Activated naive CD8-positive, alpha-beta T cell treated with anti-CD3 and anti-CD28 coated beads, Interleukin-2, amount 10 ng/mL, durations not matched to agents 7 days and 5 days (primary cell): ENCODE data around the gene RACGAP1. TPM values are rescaled to one million over a fixed set of nuclear protein-coding genes. Genes with fewer than 3 reads are reported as not detected.
"Not testable (repeated sequence)": the region's sequence is repeated elsewhere in the genome, so short reads cannot be mapped to it uniquely, and the experiment has no call there.

Experiments used
- ATAC-seq: fragments of 150-1000 bp; cut with Tn5 transposase; one replicate; pipeline ENCODE4 v1.10.0; 2021; ENCODE audit warnings: low read depth, moderate library complexity
- POLR2A ChIA-PET: fragments of 350-600 bp; sonication (Branson Sonifier 250); formaldehyde crosslinking; loops from one replicate; lab custom pipeline; 2021; ENCODE audit warnings: antibody characterized with exemption; lab: Charles Lee
- DNase-seq: peaks from one replicate; pipeline ENCODE4 v3.0.0; 2021
- H3K27ac Mint-ChIP-seq: one replicate; pipeline ENCODE4 v1.8.0; 2022; ENCODE audit warnings: mild to moderate bottlenecking, mixed read lengths
- H3K27me3 Mint-ChIP-seq: one replicate; pipeline ENCODE4 v1.8.0; 2022; ENCODE audit warnings: mild to moderate bottlenecking, moderate library complexity, mixed read lengths
- H3K36me3 Mint-ChIP-seq: one replicate; pipeline ENCODE4 v1.8.0; 2021; ENCODE audit warnings: mild to moderate bottlenecking, mixed read lengths
- H3K4me1 Mint-ChIP-seq: one replicate; pipeline ENCODE4 v1.8.0; 2021; ENCODE audit warnings: mixed read lengths
- H3K4me3 Mint-ChIP-seq: one replicate; pipeline ENCODE4 v1.8.0; 2022; ENCODE audit warnings: mild to moderate bottlenecking, moderate library complexity, mixed read lengths
- H3K9me3 Mint-ChIP-seq: one replicate; pipeline ENCODE4 v1.8.0; 2021; ENCODE audit warnings: mixed read lengths
- total RNA-seq, 2 experiments: library from RNA; stranded (reverse); gene quantifications; one replicate each; pipeline ENCODE4 v1.2.3, GENCODE V29; 2021

The RACGAP1 gene
- total RNA-seq, 2 experiments from 2014 or later: 132 to 135 TPM

GRCh38 chr12:50039151-50039835 is 14.0 kb upstream of the RACGAP1 start:
- Mint-ChIP-seq H3K9me3 (no peaks in the 10 kb centered on the region), H3K36me3 (no peaks in the 10 kb centered on the region), H3K27ac (no peak overlapping the region), H3K27me3 (peaks cover 20% of the 10 kb centered on the region), H3K4me3 (no peak overlapping the region), H3K4me1 (peaks cover 5% of the 10 kb centered on the region)
- POLR2A ChIA-PET: interaction anchor here (0.9 to 1.7 kb wide), 4 partner anchors 10 to 20 kb away, joined by 4 to 8 read pairs (median 6); partner anchors contain the start of gene RACGAP1
- ATAC-seq (peak; percentile 92), DNase-seq (peak; percentile 93)

- no peak overlapping the region for H3K4me3 Mint-ChIP-seq
- H3K27ac Mint-ChIP-seq: no peak overlapping the region
- no peaks in the 10 kb centered on the region for H3K36me3 Mint-ChIP-seq
- no peaks in the 10 kb centered on the region for H3K9me3 Mint-ChIP-seq
- peaks cover 28% of the 10 kb centered on the region for H3K27me3 Mint-ChIP-seq
- no peak for ATAC-seq
- no peak for DNase-seq
- H3K4me1 Mint-ChIP-seq: peaks cover 5% of the 10 kb centered on the region
- POLR2A ChIA-PET: interaction anchor here (0.6 kb wide), 1 partner anchor 1882 kb away, joined by 5 read pairs; no protein-coding TSS in a partner anchor
Observed at GRCh38 chr12:50038336-50038735, 13.0 kb upstream of the RACGAP1 start.

- POLR2A ChIA-PET: no interaction called here
- Mint-ChIP-seq H3K9me3 (no peaks in the 10 kb centered on the region), H3K4me1 (peaks cover 3% of the 10 kb centered on the region), H3K27me3 (peaks cover 35% of the 10 kb centered on the region), H3K27ac (no peak overlapping the region), H3K36me3 (no peaks in the 10 kb centered on the region), H3K4me3 (no peak overlapping the region)
- ATAC-seq (no peak), DNase-seq (no peak)
Observed at GRCh38 chr12:50032854-50033581, 7.7 kb upstream of the RACGAP1 start.

GRCh38 chr12:50032515-50032853 is 7.2 kb upstream of the RACGAP1 start:
- no peaks in the 10 kb centered on the region for H3K9me3 Mint-ChIP-seq
- DNase-seq: no peak
- no peak overlapping the region for H3K4me3 Mint-ChIP-seq
- H3K27ac Mint-ChIP-seq: no peak overlapping the region
- H3K27me3 Mint-ChIP-seq: peaks cover 34% of the 10 kb centered on the region
- no peak for ATAC-seq
- POLR2A ChIA-PET: interaction anchor here (0.6 to 0.7 kb wide), 2 partner anchors 22 to 284 kb away, joined by 3 to 4 read pairs; no protein-coding TSS in a partner anchor
- H3K36me3 Mint-ChIP-seq: no peaks in the 10 kb centered on the region
- H3K4me1 Mint-ChIP-seq: peaks cover 3% of the 10 kb centered on the region

GRCh38 chr12:50030449-50030848 is 5.2 kb upstream of the RACGAP1 start:
- H3K27me3 Mint-ChIP-seq: peaks cover 24% of the 10 kb centered on the region
- H3K36me3 Mint-ChIP-seq, H3K4me3 Mint-ChIP-seq, ATAC-seq, POLR2A ChIA-PET, H3K27ac Mint-ChIP-seq, DNase-seq, H3K9me3 Mint-ChIP-seq, H3K4me1 Mint-ChIP-seq: not testable (repeated sequence)

DNA sequence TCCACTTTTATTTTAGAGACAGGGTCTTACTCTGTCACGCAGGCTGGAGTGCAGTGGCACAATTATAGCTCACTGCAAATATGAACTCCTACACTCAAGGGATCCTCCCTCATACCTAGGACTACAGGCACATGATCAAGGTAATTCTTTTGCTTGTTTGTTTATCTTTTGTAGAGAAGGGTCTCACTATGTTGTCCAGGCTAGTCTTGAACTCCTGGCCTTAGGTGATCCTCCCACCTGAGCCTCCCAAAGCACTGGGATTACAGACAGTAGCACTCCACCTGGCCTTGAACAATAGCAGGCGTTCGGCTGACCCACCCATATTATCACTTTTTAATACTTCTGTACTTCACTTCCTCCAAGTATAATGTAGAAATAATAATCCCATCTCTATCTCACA is 1.4 kb upstream of the RACGAP1 start:
- POLR2A ChIA-PET: no interaction called here
- Mint-ChIP-seq H3K36me3 (peaks cover 15% of the 10 kb centered on the region), H3K27me3 (no peaks in the 10 kb centered on the region), H3K9me3 (peaks cover 1% of the 10 kb centered on the region), H3K27ac (no peak overlapping the region), H3K4me3 (no peak overlapping the region), H3K4me1 (peaks cover 23% of the 10 kb centered on the region)
- DNase-seq: no peak
- no peak for ATAC-seq

DNA sequence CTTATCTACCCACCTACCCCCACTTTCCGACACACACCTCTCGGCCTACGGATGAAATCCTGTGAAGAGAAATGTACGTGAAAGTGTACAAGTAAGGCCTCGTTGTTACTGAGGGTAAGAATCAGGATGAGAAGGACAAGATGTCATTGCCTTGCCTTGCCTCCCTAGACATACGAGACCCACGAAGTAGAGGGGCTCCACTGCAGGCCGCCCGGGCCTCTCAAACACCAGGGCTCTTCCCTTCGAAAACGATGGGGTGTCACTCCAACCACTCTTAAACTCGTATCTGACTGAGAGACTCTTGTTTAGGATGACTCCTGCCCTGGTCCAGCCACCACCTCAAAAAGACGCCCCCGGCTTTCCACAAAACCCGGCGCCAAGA is 498 bp downstream of the RACGAP1 start:
- Mint-ChIP-seq H3K36me3 (peaks cover 19% of the 10 kb centered on the region), H3K9me3 (peaks cover 1% of the 10 kb centered on the region), H3K27ac (peak overlapping the region; percentile 97), H3K27me3 (no peaks in the 10 kb centered on the region), H3K4me1 (peaks cover 33% of the 10 kb centered on the region), H3K4me3 (peak overlapping the region; percentile 100)
- DNase-seq: no peak
- peak; percentile 27 for ATAC-seq
- POLR2A ChIA-PET: interaction anchor here (0.9 to 2.1 kb wide), 14 partner anchors 11 to 283 kb away, joined by 3 to 17 read pairs (median 4); partner anchors contain the start of genes CERS5, COX14 and TMBIM6

DNA sequence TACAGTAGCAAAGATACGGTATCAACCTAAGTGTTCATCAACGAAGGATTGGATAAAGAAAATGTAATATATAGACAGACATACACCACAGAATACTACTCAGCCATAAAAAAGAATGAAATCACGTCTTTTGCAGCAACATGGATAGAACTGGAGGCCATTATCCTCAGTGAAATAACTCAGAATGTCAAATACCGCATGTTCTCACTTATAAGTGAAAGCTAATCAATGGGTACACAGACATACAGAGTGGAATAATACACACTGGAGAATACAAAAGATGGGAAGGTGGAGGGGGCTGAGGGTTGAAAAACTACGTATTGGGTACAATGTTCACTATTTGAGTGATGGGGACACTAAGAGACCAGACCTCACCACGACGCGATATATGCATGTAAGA is 1.1 kb downstream of the RACGAP1 start:
- POLR2A ChIA-PET: interaction anchor here (1.0 to 2.1 kb wide), 5 partner anchors 16 to 283 kb away, joined by 4 to 17 read pairs (median 5); partner anchors contain the start of genes COX14 and TMBIM6
- Mint-ChIP-seq H3K27me3 (no peaks in the 10 kb centered on the region), H3K4me3 (peak overlapping the region; percentile 100), H3K36me3 (peaks cover 20% of the 10 kb centered on the region), H3K9me3 (peaks cover 1% of the 10 kb centered on the region), H3K27ac (peak overlapping the region; percentile 97), H3K4me1 (peaks cover 34% of the 10 kb centered on the region)
- ATAC-seq (no peak), DNase-seq (no peak)

- Mint-ChIP-seq H3K27me3 (no peaks in the 10 kb centered on the region), H3K9me3 (peaks cover 1% of the 10 kb centered on the region), H3K4me1 (peaks cover 40% of the 10 kb centered on the region), H3K4me3 (peak overlapping the region; percentile 21), H3K27ac (no peak overlapping the region), H3K36me3 (peaks cover 29% of the 10 kb centered on the region)
- POLR2A ChIA-PET: no interaction called here
- no peak for DNase-seq
- ATAC-seq: no peak
Observed at GRCh38 chr12:50022903-50023302, 2.4 kb downstream of the RACGAP1 start.

GRCh38 chr12:50021031-50021430 is 4.3 kb downstream of the RACGAP1 start:
- Mint-ChIP-seq H3K4me3 (no peak overlapping the region), H3K36me3 (peaks cover 33% of the 10 kb centered on the region)

GRCh38 chr12:50019524-50019923 is 5.8 kb downstream of the RACGAP1 start:
- POLR2A ChIA-PET: no interaction called here
- DNase-seq: no peak
- Mint-ChIP-seq H3K4me1 (peaks cover 34% of the 10 kb centered on the region), H3K36me3 (peaks cover 30% of the 10 kb centered on the region), H3K27me3 (no peaks in the 10 kb centered on the region), H3K27ac (no peak overlapping the region), H3K9me3 (no peaks in the 10 kb centered on the region), H3K4me3 (no peak overlapping the region)
- no peak for ATAC-seq

More at GRCh38 chr12:50021031-50021430, 4.3 kb downstream of the RACGAP1 start:
- Mint-ChIP-seq H3K9me3 (peaks cover 1% of the 10 kb centered on the region), H3K4me1 (peaks cover 38% of the 10 kb centered on the region), H3K27me3 (no peaks in the 10 kb centered on the region), H3K27ac (no peak overlapping the region)
- ATAC-seq (no peak), DNase-seq (no peak)
- POLR2A ChIA-PET: interaction anchor here (1.1 kb wide), 1 partner anchor 53 kb away, joined by 3 read pairs; no protein-coding TSS in a partner anchor

GRCh38 chr12:50018968-50019367 is 6.3 kb downstream of the RACGAP1 start:
- ATAC-seq: no peak
- Mint-ChIP-seq H3K4me3 (no peak overlapping the region), H3K27me3 (no peaks in the 10 kb centered on the region), H3K4me1 (peaks cover 32% of the 10 kb centered on the region), H3K36me3 (peaks cover 34% of the 10 kb centered on the region), H3K9me3 (no peaks in the 10 kb centered on the region), H3K27ac (no peak overlapping the region)
- POLR2A ChIA-PET: no interaction called here
- DNase-seq: no peak

- Mint-ChIP-seq H3K4me3 (no peak overlapping the region), H3K36me3 (peaks cover 38% of the 10 kb centered on the region), H3K27ac (no peak overlapping the region), H3K9me3 (no peaks in the 10 kb centered on the region), H3K27me3 (no peaks in the 10 kb centered on the region), H3K4me1 (peaks cover 34% of the 10 kb centered on the region)
- ATAC-seq (no peak), DNase-seq (no peak)
- POLR2A ChIA-PET: interaction anchor here (0.6 kb wide), 1 partner anchor 32 kb away, joined by 3 read pairs; no protein-coding TSS in a partner anchor
Observed at GRCh38 chr12:50018154-50018553, 7.1 kb downstream of the RACGAP1 start.
